M059J (cell line): ENCODE measurements around the gene FXYD6. TPM values are rescaled to one million over a fixed set of nuclear protein-coding genes. Genes with fewer than 3 reads are reported as not detected.

ENCODE experiments used
- DNase-seq: peaks from one replicate; pipeline ENCODE4 v3.0.0-alpha.2; 2012; ENCODE audit warnings: low read depth
- total RNA-seq: library from RNA; depleted of rRNA; stranded (reverse); fragments of >200 nt; shearing (Covaris generic); gene quantifications from 2 replicates; pipeline ENCODE4 v1.2.3, GENCODE V29; 2014

FXYD6 gene
- total RNA-seq, 1 experiment from 2014 or later: 0.86 TPM

GRCh38 chr11:117910941-117911655 lies 34.6 kb upstream of the FXYD6 start:
- DNase-seq: no peak

DNA sequence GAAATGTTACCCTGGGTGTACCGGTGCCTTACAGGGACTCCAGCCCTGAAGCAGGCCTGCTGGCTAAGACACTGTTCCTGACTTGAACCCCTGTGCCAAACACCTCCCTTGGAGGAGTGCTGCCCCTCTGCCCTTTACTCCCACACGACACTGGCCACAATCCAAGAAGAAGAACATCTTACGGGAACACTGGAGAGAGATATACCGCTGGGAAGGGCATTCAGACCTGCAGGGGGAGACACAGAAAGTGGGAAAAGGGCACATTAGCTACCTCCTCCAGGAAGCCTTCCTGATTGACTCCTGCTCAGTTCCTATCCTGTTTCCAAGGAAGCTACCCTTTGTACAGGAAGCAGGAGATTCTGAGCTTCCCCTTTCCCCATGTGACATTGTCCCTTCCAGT lies 34.1 kb upstream of the FXYD6 start:
- no peak for DNase-seq

- no peak for DNase-seq
These were observed 33.3 kb upstream of the FXYD6 start for GRCh38 chr11:117909611-117910382.

DNA sequence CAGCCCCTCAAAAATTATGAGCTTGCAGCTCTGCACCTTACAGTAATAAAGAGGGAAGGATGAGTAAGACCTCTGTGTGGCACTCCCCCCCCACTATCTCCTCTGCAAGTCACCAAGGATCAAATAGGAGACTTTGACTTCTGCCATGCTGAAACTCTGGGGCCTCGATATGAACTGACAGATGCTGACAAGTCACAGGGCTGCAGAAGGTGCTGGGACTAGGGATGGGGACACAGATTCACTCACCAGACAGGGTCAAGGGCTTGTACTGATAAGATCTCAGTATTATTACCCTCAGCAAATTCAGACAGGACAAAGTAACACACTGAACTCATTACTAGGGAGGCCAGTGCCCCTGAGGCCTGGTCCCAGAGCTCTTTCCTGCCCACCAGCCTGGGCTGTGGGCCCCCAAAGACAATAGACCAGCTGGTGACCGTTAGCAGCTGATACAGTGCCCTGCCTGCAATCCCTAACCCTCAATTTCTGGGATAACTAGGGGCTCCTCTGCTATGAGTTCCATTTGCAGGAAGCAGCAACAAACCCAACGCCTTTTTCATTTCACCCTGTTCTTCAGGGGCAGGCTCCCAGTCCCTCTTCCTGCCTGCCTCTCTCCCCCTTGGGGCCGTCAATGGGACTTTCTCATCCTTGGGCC lies 32.6 kb upstream of the FXYD6 start:
- no peak for DNase-seq

DNA sequence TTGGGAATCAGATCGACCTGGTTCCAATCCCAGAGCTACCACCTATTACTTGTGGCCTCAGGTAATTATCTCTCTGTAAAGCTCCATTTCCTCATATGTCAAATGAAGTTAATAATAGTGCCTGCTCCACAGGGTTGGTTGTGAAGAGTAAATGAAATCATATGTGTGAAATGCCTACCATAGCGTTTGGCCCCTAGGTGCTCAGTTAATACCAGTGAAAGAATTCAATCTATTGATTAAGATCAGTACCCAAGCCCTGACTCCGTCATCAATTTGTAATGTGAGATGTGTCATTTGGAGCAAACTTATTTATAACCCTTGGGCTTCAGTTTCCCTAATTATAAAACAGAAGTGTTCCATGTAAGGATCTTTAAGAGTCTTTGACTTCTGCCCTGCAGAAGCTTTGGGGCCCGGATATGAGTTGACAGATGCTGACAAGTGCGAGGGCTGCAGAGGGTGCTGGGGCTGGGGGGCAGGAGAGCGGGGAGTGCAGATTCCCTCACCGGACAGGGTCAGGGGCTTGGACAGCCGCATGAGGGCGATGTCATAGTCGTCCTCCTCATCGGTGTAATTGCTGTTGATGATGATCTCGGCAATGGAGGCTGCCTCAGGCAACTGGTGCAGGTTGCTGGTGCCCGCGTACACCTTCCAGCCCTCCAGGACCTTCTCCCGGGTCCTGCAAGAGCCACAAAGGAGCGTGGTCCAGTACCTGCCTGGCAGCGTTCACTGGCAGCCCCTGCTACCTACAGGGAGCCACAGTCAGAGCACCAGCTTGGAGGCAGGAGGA lies 31.8 kb upstream of the FXYD6 start:
- no peak for DNase-seq

- DNase-seq: peak; percentile 88
These were observed 31.0 kb upstream of the FXYD6 start for GRCh38 chr11:117907276-117908108.

GRCh38 chr11:117906710-117907109 lies 30.3 kb upstream of the FXYD6 start:
- no peak for DNase-seq

DNA sequence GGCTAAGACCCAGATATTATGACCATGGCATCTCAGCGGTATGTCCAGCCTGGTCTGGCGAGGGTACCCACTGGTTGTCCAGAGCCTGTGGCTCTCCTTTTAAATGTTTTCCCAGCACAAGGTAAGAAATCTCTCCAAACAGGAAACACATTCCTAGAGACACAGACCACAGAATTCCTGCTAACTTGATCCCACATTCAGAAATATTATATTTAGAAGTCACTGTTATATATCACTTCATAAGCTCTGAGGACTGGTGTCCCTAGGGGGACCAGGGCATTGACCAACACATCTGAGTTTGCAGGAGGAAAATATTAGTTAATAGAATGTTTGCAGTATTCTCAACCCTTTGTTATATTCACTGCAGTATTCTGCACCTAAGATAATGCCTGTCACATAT lies 29.7 kb upstream of the FXYD6 start:
- no peak for DNase-seq

DNA sequence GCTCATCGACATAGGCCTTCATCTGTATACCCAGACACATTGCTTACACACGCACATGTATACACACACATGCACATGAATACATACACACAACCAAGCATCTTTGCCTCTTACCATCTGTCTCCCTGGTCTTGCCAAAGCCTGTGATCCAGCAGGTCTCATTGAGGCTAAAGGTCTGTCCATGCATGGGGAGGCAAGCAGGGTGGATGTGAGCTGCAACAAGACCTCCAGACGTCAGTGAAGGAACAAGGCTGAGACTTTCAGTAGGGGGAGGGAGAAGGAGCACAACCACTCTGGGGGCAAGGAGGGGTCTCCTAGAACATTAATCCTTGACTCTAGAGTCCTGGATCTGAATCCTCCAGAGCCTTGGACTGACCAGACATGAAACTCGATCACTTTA lies 29.1 kb upstream of the FXYD6 start:
- DNase-seq: no peak

GRCh38 chr11:117903505-117904382 lies 27.3 kb upstream of the FXYD6 start:
- DNase-seq: no peak

- DNase-seq: no peak
These were observed 25.8 kb upstream of the FXYD6 start for GRCh38 chr11:117902001-117902845.

DNA sequence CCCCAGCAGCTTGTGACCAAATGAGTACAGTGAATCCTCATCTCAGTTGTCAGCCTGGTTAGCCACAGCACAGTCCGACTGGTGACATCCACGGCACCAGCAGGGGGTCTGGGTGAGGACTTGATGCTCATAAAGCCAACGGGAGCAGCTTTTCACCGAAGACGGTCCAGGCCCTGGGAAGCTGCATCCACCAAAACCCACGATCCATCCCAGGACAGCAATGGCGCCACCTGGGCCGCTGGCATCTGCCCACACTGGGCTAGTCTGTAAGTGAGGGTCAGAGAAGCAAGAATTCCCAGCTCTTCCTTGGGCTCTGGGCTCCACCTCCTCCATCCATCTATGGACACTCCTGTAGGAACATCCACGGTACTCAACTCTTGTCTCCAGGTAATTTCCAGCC lies 25.1 kb upstream of the FXYD6 start:
- DNase-seq: no peak

GRCh38 chr11:117900720-117901440 lies 24.4 kb upstream of the FXYD6 start:
- no peak for DNase-seq

DNA sequence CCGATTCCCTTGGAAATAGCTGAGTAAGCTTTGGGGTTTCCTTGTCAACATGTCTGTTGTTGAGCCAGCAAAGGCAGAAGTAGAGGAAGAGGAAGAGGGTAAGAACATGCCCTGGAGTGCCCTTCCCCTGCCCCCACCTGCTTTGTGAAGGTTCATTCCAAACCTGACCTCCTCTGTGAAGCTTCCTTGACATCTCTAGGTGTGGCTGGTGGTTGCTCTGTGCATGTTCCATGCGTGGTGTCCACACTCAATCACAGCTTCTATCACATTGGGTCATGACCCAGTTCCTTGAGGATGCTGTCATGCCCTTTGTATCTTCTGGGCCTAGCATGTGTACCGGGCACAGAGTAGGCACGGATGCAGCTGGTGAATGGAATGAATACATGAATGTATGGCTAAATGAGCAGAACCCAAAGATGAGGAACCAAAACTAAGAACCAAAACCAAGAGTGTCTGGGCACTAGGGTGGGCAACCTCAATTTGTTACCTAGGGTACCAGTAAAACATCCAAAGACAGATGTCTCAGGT lies 23.7 kb upstream of the FXYD6 start:
- DNase-seq: no peak

GRCh38 chr11:117898059-117898458 lies 21.6 kb upstream of the FXYD6 start:
- no peak for DNase-seq

DNA sequence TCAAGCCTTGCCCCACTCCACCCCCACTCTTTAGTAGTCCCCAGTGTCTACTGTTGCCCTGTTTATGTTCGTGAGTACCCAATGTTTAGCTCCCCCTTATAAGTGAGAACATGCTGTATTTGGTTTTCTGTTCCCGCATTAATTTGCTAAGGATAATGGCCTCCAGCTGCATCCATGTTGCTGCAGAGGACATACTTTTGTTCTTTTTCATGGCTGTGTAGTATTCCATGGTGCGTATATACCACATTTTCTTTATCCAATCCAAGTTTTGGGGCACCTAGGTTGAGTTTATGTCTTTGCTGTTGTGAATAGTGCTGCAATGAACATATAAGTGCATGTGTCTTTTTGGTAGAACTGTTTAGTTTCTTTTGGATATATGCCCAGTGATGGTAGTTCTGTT lies 16.2 kb upstream of the FXYD6 start:
- DNase-seq: no peak

- no peak for DNase-seq
These were observed 14.9 kb upstream of the FXYD6 start for GRCh38 chr11:117891362-117891761.

- DNase-seq: no peak
These were observed 11.7 kb upstream of the FXYD6 start for GRCh38 chr11:117888139-117888566.
